WTC11 (cell line): Measurements from ENCODE around the gene RIC8B. TPM values are rescaled to one million over a fixed set of nuclear protein-coding genes. Genes with fewer than 3 reads are reported as not detected.

Experiments
- ATAC-seq: fragments of 200-7000 bp; cut with Tn5 transposase; 2 replicates; pipeline ENCODE4 v1.10.0; 2021; ENCODE audit warnings: mild to moderate bottlenecking, moderate library complexity
- CTCF ChIA-PET: fragments of 300-600 bp; sonication (Branson Sonifier 250); formaldehyde crosslinking; loops from one replicate; lab custom pipeline; 2021; ENCODE audit warnings: antibody characterized with exemption; lab: Charles Lee
- POLR2A ChIA-PET: fragments of 350-600 bp; sonication (Branson Sonifier 250); formaldehyde crosslinking; loops from one replicate; lab custom pipeline; 2021; ENCODE audit warnings: antibody characterized with exemption; lab: Charles Lee
- DNase-seq: peaks from one replicate; pipeline ENCODE4 v3.0.0; 2021; ENCODE audit warnings: low spot score
- H3K27ac Mint-ChIP-seq: 2 replicates; pipeline ENCODE4 v1.8.0; 2021; ENCODE audit warnings: mixed read lengths
- H3K27me3 Mint-ChIP-seq: 2 replicates; pipeline ENCODE4 v1.8.0; 2021; ENCODE audit warnings: low read depth, mild to moderate bottlenecking, moderate library complexity, mixed read lengths
- H3K36me3 Mint-ChIP-seq: 2 replicates; pipeline ENCODE4 v1.8.0; 2021; ENCODE audit warnings: mixed read lengths
- H3K4me1 Mint-ChIP-seq: 2 replicates; pipeline ENCODE4 v1.8.0; 2022; ENCODE audit warnings: mixed read lengths
- H3K4me3 Mint-ChIP-seq: 2 replicates; pipeline ENCODE4 v1.8.0; 2021; ENCODE audit warnings: mild to moderate bottlenecking, moderate library complexity, mixed read lengths
- H3K9me3 Mint-ChIP-seq: 2 replicates; pipeline ENCODE4 v1.8.0; 2021; ENCODE audit warnings: mixed read lengths
- ATF3 ChIP-seq: sonication (generic); formaldehyde crosslinking; conservative IDR thresholded peaks from 2 replicates; pipeline ENCODE4 v1.8.1; 2022; ENCODE audit warnings: mild to moderate bottlenecking, missing genetic modification reagents
- ATF6 ChIP-seq: sonication (generic); formaldehyde crosslinking; IDR thresholded peaks from 2 replicates; pipeline ENCODE4 v1.8.1; 2023; ENCODE audit warnings: mild to moderate bottlenecking, missing genetic modification reagents
- CBFB ChIP-seq: sonication (generic); formaldehyde crosslinking; IDR thresholded peaks from 2 replicates; pipeline ENCODE4 v1.8.1; 2022; ENCODE audit warnings: mild to moderate bottlenecking, low read depth, missing genetic modification reagents
- E2F1 ChIP-seq: sonication (generic); formaldehyde crosslinking; IDR thresholded peaks from 2 replicates; pipeline ENCODE4 v1.8.0; 2022; ENCODE audit warnings: mild to moderate bottlenecking, missing genetic modification reagents
- ERG ChIP-seq: fragments of 250-450 bp; sonication (Bioruptor Pico); IDR thresholded peaks from 2 replicates; pipeline ENCODE4 v1.8.0; 2021; ENCODE audit warnings: mild to moderate bottlenecking
- FOXK1 ChIP-seq: sonication (generic); formaldehyde crosslinking; IDR thresholded peaks from 2 replicates; pipeline ENCODE4 v1.8.0; 2022; ENCODE audit warnings: mild to moderate bottlenecking, moderate library complexity, missing genetic modification reagents
- FOXP1 ChIP-seq: sonication (generic); formaldehyde crosslinking; IDR thresholded peaks from 2 replicates; pipeline ENCODE4 v1.8.0; 2022; ENCODE audit warnings: missing genetic modification reagents, mild to moderate bottlenecking, moderate library complexity, borderline replicate concordance
- GABPB1 ChIP-seq: sonication (generic); formaldehyde crosslinking; IDR thresholded peaks from 2 replicates; pipeline ENCODE4 v1.8.1; 2023; ENCODE audit warnings: mild to moderate bottlenecking, missing genetic modification reagents
- GRHL2 ChIP-seq: fragments of 250-450 bp; sonication (Bioruptor Pico); IDR thresholded peaks from 2 replicates; pipeline ENCODE4 v1.8.0; 2022; ENCODE audit warnings: mild to moderate bottlenecking, moderate library complexity; ENCODE audit not compliant: insufficient replicate concordance, severe bottlenecking
- HMGA2 ChIP-seq: fragments of 250-450 bp; sonication (Bioruptor Pico); IDR thresholded peaks from 2 replicates; pipeline ENCODE4 v1.4.0; 2021; ENCODE audit warnings: mild to moderate bottlenecking, moderate library complexity
- JUN ChIP-seq: sonication (generic); formaldehyde crosslinking; IDR thresholded peaks from 2 replicates; pipeline ENCODE4 v1.8.0; 2023; ENCODE audit warnings: mild to moderate bottlenecking, missing genetic modification reagents
- KAT7 ChIP-seq: sonication (generic); formaldehyde crosslinking; IDR thresholded peaks from 2 replicates; pipeline ENCODE4 v1.8.1; 2023; ENCODE audit warnings: missing genetic modification reagents, mild to moderate bottlenecking, borderline replicate concordance
- MXD4 ChIP-seq: fragments of 250-450 bp; sonication (Bioruptor Pico); IDR thresholded peaks from 2 replicates; pipeline ENCODE4 v1.8.0; 2021; ENCODE audit warnings: mild to moderate bottlenecking, moderate library complexity, borderline replicate concordance
- MYBL2 ChIP-seq: sonication (generic); formaldehyde crosslinking; IDR thresholded peaks from 2 replicates; pipeline ENCODE4 v1.8.1; 2023; ENCODE audit warnings: mild to moderate bottlenecking, moderate library complexity, missing genetic modification reagents
- OVOL2 ChIP-seq: fragments of 250-450 bp; sonication (Bioruptor Pico); IDR thresholded peaks from 2 replicates; pipeline ENCODE4 v1.9.0; 2021; ENCODE audit warnings: mild to moderate bottlenecking, borderline replicate concordance
- RORB ChIP-seq: fragments of 250-450 bp; sonication (Bioruptor Pico); IDR thresholded peaks from 2 replicates; pipeline ENCODE4 v1.9.0; 2021; ENCODE audit warnings: mild to moderate bottlenecking
- ZBTB21 ChIP-seq: sonication (generic); formaldehyde crosslinking; IDR thresholded peaks from 2 replicates; pipeline ENCODE4 v1.8.1; 2023; ENCODE audit warnings: mild to moderate bottlenecking, missing genetic modification reagents, borderline replicate concordance
- ZNF532 ChIP-seq: fragments of 250-450 bp; sonication (Bioruptor Pico); IDR thresholded peaks from 2 replicates; pipeline ENCODE4 v1.9.0; 2021; ENCODE audit warnings: mild to moderate bottlenecking, borderline replicate concordance
- ZNF671 ChIP-seq: fragments of 250-450 bp; sonication (Bioruptor Pico); IDR thresholded peaks from 2 replicates; pipeline ENCODE4 v1.8.0; 2021; ENCODE audit warnings: mild to moderate bottlenecking
- total RNA-seq: library from RNA; stranded (reverse); gene quantifications from 3 replicates; pipeline ENCODE4 v1.2.3, GENCODE V29; 2021

Gene RIC8B
- total RNA-seq, 1 experiment from 2014 or later: 20.2 TPM

GRCh38 chr12:106790020-106790419, 15.5 kb downstream of the RIC8B start:
- no peak overlapping the region for H3K4me3 Mint-ChIP-seq
- H3K4me1 Mint-ChIP-seq: peaks cover 10% of the 10 kb centered on the region; the same call in 1 of the 2 replicates
- POLR2A ChIA-PET: no interaction called here
- DNase-seq (no peak), ATAC-seq (no peak)
- H3K9me3 Mint-ChIP-seq: peaks cover 12% of the 10 kb centered on the region
- TF ChIP-seq MYBL2 (CRISPR knock-in tag): no peak
- no peak for TF ChIP-seq JUN (CRISPR knock-in tag)
- no peak for TF ChIP-seq ZBTB21 (CRISPR knock-in tag)
- TF ChIP-seq KAT7 (CRISPR knock-in tag): no peak
- TF ChIP-seq ERG: no peak
- TF ChIP-seq CBFB (CRISPR knock-in tag): no peak
- TF ChIP-seq MXD4 (CRISPR knock-in tag): no peak
- TF ChIP-seq ZNF671: no peak
- TF ChIP-seq OVOL2 (CRISPR knock-in tag): no peak
- TF ChIP-seq GABPB1 (CRISPR knock-in tag): no peak
- no peak for TF ChIP-seq HMGA2 (CRISPR knock-in tag)
- TF ChIP-seq E2F1 (CRISPR knock-in tag): no peak
- TF ChIP-seq RORB (CRISPR knock-in tag): no peak
- TF ChIP-seq ZNF532: no peak
- no peak for TF ChIP-seq GRHL2 (CRISPR knock-in tag)
- TF ChIP-seq FOXK1: no peak
- TF ChIP-seq ATF6: no peak
- TF ChIP-seq ATF3 (CRISPR knock-in tag): no peak
- TF ChIP-seq FOXP1 (CRISPR knock-in tag): no peak
- no peak overlapping the region for H3K27ac Mint-ChIP-seq
- no peaks in the 10 kb centered on the region for H3K27me3 Mint-ChIP-seq
- peaks cover 51% of the 10 kb centered on the region for H3K36me3 Mint-ChIP-seq
- CTCF ChIA-PET: interaction anchor here (0.5 to 1.5 kb wide), 5 partner anchors 11 to 206 kb away, joined by 3 to 5 read pairs (median 3); no protein-coding TSS in a partner anchor
